SK-N-SH treated with all-trans-retinoic acid at 6 μM for 48 hours (cell line): Measurements from ENCODE around the gene PIK3CB.

Experiments used
- BACH2 ChIP-seq: fragments of 250-450 bp; sonication (Bioruptor Pico); IDR thresholded peaks from 2 replicates; pipeline ENCODE4 v1.9.0; 2021; ENCODE audit warnings: mild to moderate bottlenecking, borderline replicate concordance
- ESRRG ChIP-seq: fragments of 250-450 bp; sonication (Bioruptor Pico); IDR thresholded peaks from 2 replicates; pipeline ENCODE4 v1.6.1; 2021; ENCODE audit warnings: mild to moderate bottlenecking
- ISL1 ChIP-seq: fragments of 250-450 bp; sonication (Bioruptor Pico); IDR thresholded peaks from 2 replicates; pipeline ENCODE4 v2.1.2; 2022; ENCODE audit warnings: mild to moderate bottlenecking, moderate library complexity
- PPARA ChIP-seq: fragments of 250-450 bp; sonication (Bioruptor Pico); IDR thresholded peaks from 2 replicates; pipeline ENCODE4 v1.5.0; 2020; ENCODE audit warnings: mild to moderate bottlenecking, borderline replicate concordance
- TCF4 ChIP-seq: fragments of 250-450 bp; sonication (Bioruptor Pico); IDR thresholded peaks from 2 replicates; pipeline ENCODE4 v1.8.0; 2021; ENCODE audit warnings: mild to moderate bottlenecking, moderate library complexity, borderline replicate concordance
- ZFP3 ChIP-seq: fragments of 250-450 bp; sonication (Bioruptor Pico); IDR thresholded peaks from 2 replicates; pipeline ENCODE4 v1.5.0; 2020; ENCODE audit warnings: mild to moderate bottlenecking, moderate library complexity
- ZFP30 ChIP-seq: fragments of 450-650 bp; formaldehyde crosslinking; IDR thresholded peaks from 2 replicates; pipeline ENCODE4 v1.5.0; 2022; ENCODE audit warnings: mild to moderate bottlenecking, moderate library complexity
- TF ChIP-seq, protein P1 (sequence below): fragments of 250-450 bp; sonication (Bioruptor Pico); IDR thresholded peaks from 2 replicates; pipeline ENCODE4 v1.8.0; 2020; ENCODE audit warnings: mild to moderate bottlenecking, moderate library complexity, borderline replicate concordance
- TF ChIP-seq, protein P2 (sequence below): fragments of 250-450 bp; sonication (Bioruptor Pico); IDR thresholded peaks from 2 replicates; pipeline ENCODE4 v1.5.1; 2020; ENCODE audit warnings: low read depth, mild to moderate bottlenecking, moderate library complexity

DNA sequence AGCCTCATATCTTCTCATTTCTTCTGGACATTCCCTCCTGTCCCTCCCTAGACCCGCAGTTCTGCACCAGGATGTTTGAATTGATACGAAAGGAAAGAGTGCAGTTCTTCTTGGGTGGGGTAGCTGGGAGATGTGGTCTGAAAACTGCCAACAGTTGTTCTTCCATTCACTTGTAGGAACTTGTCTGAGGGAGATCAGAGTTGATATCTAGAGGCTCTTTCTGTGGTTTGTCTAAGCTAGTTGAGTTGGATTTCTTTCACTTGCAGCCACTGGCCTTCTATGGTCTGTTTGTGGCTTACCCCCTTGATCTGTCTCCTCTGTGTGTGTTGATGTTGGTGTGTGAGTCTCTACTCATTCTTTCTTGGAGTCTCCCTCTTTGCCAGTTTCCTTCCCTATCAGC, 42.5 kb upstream of the PIK3CB start:
- TF ChIP-seq TCF4 (no peak), ESRRG (no peak), PPARA (CRISPR knock-in tag) (no peak), ZFP30 (CRISPR knock-in tag) (no peak), BACH2 (no peak), ZFP3 (CRISPR knock-in tag) (no peak), ISL1 (no peak)
- TF ChIP-seq, protein P1, sequence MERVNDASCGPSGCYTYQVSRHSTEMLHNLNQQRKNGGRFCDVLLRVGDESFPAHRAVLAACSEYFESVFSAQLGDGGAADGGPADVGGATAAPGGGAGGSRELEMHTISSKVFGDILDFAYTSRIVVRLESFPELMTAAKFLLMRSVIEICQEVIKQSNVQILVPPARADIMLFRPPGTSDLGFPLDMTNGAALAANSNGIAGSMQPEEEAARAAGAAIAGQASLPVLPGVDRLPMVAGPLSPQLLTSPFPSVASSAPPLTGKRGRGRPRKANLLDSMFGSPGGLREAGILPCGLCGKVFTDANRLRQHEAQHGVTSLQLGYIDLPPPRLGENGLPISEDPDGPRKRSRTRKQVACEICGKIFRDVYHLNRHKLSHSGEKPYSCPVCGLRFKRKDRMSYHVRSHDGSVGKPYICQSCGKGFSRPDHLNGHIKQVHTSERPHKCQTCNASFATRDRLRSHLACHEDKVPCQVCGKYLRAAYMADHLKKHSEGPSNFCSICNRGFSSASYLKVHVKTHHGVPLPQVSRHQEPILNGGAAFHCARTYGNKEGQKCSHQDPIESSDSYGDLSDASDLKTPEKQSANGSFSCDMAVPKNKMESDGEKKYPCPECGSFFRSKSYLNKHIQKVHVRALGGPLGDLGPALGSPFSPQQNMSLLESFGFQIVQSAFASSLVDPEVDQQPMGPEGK (CRISPR knock-in tag), result no peak
- TF ChIP-seq, protein P2, sequence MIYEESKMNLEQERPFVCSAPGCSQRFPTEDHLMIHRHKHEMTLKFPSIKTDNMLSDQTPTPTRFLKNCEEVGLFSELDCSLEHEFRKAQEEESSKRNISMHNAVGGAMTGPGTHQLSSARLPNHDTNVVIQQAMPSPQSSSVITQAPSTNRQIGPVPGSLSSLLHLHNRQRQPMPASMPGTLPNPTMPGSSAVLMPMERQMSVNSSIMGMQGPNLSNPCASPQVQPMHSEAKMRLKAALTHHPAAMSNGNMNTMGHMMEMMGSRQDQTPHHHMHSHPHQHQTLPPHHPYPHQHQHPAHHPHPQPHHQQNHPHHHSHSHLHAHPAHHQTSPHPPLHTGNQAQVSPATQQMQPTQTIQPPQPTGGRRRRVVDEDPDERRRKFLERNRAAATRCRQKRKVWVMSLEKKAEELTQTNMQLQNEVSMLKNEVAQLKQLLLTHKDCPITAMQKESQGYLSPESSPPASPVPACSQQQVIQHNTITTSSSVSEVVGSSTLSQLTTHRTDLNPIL (CRISPR knock-in tag), result no peak
